Fibroblast of the aortic adventitia (primary cell): ENCODE measurements around the gene KDM5B. TPM values are rescaled to one million over a fixed set of nuclear protein-coding genes. Genes with fewer than 3 reads are reported as not detected.

Source experiments
- DNase-seq: peaks from one replicate; pipeline ENCODE4 v3.0.0-alpha.2; 2010; ENCODE audit warnings: low read depth
- H3K4me3 ChIP-seq: 2 replicates; pipeline ENCODE4 v1.5.1; 2011; ENCODE audit warnings: low read depth, mild to moderate bottlenecking, control low read depth, low read length, moderate library complexity
- total RNA-seq: library from RNA; depleted of rRNA; stranded (reverse); fragments of >200 nt; gene quantifications from 2 replicates; pipeline ENCODE4 v1.2.3, GENCODE V29; 2012; ENCODE audit warnings: low replicate concordance
- TF ChIP-seq, protein P1 (sequence below): IDR thresholded peaks from 2 replicates; pipeline ENCODE4 v1.5.1; 2011; ENCODE audit warnings: mild to moderate bottlenecking, low read length, control low read depth, inconsistent platforms; ENCODE audit not compliant: insufficient read depth

The KDM5B gene
- total RNA-seq, 1 donor: 56.4 TPM

DNA sequence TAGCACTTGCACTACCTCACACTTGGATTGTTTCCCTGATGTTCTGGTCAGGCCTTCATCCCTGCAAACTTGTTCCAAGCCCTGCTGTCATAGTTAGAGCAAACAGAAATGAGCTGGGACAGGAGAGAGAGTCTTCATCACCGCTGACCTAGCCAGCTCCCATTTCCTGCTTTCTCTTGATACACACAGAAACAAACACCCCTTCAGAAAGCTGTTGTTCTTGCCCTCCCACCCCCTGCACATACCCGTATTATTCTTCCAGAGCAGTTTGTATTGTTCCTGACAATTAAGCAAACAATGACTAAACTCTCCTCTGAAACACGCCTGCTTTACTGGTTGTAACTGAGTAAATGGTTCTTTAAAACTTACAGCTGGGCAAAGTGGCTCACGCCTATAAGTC lies 95.1 kb downstream of the KDM5B start:
- H3K4me3 ChIP-seq: no peak overlapping the region
- DNase-seq: peak; percentile 17
- TF ChIP-seq, protein P1, sequence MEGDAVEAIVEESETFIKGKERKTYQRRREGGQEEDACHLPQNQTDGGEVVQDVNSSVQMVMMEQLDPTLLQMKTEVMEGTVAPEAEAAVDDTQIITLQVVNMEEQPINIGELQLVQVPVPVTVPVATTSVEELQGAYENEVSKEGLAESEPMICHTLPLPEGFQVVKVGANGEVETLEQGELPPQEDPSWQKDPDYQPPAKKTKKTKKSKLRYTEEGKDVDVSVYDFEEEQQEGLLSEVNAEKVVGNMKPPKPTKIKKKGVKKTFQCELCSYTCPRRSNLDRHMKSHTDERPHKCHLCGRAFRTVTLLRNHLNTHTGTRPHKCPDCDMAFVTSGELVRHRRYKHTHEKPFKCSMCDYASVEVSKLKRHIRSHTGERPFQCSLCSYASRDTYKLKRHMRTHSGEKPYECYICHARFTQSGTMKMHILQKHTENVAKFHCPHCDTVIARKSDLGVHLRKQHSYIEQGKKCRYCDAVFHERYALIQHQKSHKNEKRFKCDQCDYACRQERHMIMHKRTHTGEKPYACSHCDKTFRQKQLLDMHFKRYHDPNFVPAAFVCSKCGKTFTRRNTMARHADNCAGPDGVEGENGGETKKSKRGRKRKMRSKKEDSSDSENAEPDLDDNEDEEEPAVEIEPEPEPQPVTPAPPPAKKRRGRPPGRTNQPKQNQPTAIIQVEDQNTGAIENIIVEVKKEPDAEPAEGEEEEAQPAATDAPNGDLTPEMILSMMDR: no peak

DNA sequence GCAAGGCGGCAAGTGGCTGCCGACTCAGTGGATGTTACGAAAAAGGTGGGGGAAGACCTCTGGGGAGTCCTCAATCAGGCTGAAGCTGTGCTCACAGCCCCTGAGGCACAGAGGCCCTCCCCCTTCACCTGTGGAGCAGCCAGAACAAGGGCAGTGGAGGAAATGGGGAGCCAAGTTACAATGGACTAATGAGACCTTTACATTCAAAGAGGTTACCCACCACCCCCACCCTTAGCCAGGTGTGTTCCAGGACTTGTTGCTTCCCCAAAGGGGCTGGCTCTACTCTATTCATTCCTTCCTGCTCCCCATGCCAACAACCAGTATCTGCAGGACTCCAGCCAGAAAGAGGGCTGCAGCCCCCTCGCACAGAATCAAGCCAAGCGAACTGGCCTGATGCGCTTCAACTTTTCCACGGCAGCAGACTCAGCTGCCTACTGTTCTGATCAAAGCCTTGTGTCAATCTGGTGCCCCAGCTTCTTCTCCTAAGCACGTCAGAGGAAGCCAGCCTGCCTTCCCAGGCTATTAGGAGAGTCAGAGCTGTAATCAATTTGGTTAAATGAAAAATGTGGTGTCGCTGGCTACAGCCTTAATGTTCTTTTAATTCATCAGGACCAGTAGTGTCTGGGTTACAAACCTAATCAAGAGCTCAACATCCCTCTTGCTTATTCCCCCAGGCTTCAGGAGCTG lies 96.1 kb downstream of the KDM5B start:
- TF ChIP-seq, protein P1: no peak
- no peak for DNase-seq
- no peak overlapping the region for H3K4me3 ChIP-seq

DNA sequence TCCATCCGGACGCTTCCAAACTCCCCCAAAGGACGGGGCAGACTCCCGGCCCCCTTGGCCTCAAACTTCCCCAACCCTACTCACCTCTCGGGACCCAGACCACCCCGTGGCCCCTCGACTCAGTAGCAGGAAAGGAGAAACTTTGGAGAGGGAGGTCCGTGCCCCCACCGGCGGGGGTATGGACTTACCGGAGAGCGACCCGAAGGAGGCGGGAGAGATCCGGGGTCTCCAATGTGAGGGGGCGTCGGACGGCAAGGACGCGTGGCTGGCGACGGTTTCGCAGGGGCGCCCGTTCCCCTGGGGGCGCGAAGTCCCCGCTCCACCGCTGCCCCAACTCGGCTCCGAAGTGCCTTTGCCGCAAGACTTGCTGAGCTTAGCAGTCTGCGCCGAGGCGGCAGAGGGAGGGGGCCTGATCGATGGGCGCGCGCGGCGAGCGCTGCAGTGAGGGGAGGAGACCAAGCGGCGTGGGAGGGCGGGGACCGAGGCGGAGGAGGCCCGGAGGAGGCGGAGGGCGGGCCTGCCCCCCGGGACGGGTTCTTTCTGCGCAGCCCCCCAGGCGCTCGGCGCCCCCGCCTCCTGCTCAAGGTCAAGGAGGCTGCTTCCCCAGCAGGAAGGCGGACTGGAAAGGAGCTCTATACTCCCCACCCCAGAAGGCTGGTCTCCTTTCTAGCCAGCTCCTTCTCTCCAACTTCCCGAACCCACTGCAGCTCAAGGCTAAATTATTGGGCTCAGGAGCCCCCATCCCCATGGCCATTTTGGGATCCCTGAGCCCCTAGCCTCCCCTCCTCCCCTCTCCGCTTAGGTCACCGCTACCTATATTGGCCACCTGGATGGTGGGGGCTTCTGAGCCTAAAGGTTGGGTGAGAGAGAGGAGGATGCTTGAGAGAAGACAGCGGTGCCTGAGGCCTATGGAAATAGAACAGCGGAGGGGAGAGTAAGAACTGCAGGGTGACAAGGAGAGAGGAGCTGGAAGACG lies 97.9 kb downstream of the KDM5B start, which contains the start of gene SYT2:
TSS of gene SYT2 (minus strand) at position 385 of the 976 bp plus-strand sequence. CDS start 104,682 bp downstream, outside the sequence.
- TF ChIP-seq, protein P1: no peak
- DNase-seq: no peak
- peak within 1 kb of the TSS; percentile 18 for H3K4me3 ChIP-seq

DNA sequence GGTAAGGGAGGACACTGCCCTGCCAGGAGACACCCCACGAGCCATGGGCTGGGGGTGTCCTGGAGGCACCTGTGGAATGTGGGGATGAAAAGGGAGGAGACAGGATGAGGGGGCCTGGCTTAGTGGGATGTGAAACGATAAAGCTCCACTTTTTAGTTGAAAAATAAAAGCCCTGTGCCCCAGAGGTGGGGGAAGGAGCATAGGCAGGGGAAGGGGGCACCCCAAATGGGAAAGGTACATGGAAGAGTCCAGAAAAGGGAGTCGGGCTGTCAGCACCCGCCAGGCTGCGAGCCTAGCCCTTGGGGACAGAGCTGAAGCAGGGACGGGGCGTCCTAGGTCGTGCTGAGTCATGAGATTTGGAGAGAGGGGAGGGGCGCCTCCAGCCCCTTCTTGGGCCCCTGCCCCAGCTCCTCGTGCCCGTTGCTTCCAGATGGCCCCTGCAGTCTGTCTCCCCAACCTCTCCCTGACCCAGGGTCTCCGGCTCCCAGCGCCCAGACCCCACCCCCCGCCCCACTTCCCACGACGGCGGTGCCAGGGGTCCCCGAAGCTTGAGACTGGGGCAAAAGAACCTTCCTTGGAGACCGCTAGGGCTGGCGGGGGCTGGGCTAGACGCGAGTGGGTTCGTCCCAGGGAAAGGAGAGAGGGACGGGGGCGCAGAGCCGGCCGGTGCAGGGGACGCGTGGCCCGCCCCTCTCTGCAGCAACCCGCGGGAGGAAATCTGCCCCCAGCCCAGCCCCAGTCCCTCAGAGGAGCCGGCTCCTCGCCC lies 98.8 kb downstream of the KDM5B start:
- DNase-seq: no peak
- H3K4me3 ChIP-seq: no peak overlapping the region
- TF ChIP-seq, protein P1: no peak

DNA sequence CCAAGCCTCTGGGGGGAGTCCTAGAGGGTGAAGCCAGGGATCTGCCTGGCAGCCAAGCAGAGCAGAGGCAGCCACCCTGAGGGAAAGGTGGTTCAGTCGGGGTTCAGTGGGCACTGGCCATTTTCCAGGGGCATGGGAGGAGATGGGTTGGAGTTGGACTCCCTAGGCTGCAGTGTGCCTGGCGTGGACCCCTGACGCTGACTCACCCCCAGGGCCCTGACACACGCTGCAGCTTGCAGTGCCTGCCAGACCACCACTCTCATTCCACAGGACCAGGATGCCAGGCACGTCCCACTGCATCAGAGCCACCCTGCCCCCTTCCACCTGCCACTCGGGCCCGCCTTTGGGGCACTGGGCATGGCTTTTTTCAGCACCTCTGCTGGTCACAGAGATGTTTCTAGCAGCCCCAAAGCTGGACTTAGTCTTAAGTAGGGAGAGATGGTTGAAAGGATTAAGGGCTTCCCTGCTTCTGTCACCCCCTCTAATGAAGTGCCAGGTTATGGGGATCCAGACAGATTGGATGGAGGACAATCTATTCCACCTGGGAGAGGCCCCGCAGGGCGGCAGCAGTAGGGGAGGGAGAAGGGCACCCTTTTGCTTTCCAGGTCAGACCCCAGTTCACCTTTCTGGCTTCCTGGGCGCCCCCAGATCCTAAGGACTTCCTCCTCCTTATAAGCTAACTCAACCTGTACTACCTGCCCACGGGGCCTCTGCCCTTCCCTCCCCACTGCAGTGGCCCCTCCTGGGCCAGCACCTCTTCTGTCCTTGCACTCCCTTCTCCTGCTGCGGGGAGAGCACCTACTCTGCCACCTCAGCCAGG lies 99.6 kb downstream of the KDM5B start:
- no peak overlapping the region for H3K4me3 ChIP-seq
- TF ChIP-seq, protein P1: no peak
- DNase-seq: no peak
